Measurements from ENCODE around the gene TK2.

Gene TK2

GRCh38 chr16:66524601-66525164 is 25.2 kb downstream of the TK2 start:
- TF ChIP-seq MAX (IDR thresholded peaks at IDR 0.05) (no peak), CEBPB (IDR thresholded peaks at IDR 0.05) (no peak), USF1 (IDR thresholded peaks at IDR 0.05) (no peak), EP300 (IDR thresholded peaks at IDR 0.05; ENCODE audit: borderline replicate concordance) (no peak), ZBTB7A (IDR thresholded peaks at IDR 0.05; ENCODE audit: low read depth) (no peak), RAD21 (IDR thresholded peaks at IDR 0.05; ENCODE audit: low read depth) (no peak), REST (IDR thresholded peaks at IDR 0.05; ENCODE audit: low read depth) (no peak), CREB1 (IDR thresholded peaks at IDR 0.05; ENCODE audit: low read depth) (no peak), NFIC (IDR thresholded peaks at IDR 0.05) (no peak), EGR1 (IDR thresholded peaks at IDR 0.05) (no peak), TEAD4 (IDR thresholded peaks at IDR 0.05) (no peak), YY1 (IDR thresholded peaks at IDR 0.05; ENCODE audit: low read depth) (no peak), TCF12 (IDR thresholded peaks at IDR 0.05; ENCODE audit: low read depth) (no peak), FOXM1 (IDR thresholded peaks at IDR 0.05; ENCODE audit: borderline replicate concordance, low read depth) (no peak), TAF1 (IDR thresholded peaks at IDR 0.05; ENCODE audit: low read depth) (no peak)

GRCh38 chr16:66523861-66524354 is 26.0 kb downstream of the TK2 start:
- no peak for TF ChIP-seq REST (IDR thresholded peaks at IDR 0.05; ENCODE audit: low read depth)

DNA sequence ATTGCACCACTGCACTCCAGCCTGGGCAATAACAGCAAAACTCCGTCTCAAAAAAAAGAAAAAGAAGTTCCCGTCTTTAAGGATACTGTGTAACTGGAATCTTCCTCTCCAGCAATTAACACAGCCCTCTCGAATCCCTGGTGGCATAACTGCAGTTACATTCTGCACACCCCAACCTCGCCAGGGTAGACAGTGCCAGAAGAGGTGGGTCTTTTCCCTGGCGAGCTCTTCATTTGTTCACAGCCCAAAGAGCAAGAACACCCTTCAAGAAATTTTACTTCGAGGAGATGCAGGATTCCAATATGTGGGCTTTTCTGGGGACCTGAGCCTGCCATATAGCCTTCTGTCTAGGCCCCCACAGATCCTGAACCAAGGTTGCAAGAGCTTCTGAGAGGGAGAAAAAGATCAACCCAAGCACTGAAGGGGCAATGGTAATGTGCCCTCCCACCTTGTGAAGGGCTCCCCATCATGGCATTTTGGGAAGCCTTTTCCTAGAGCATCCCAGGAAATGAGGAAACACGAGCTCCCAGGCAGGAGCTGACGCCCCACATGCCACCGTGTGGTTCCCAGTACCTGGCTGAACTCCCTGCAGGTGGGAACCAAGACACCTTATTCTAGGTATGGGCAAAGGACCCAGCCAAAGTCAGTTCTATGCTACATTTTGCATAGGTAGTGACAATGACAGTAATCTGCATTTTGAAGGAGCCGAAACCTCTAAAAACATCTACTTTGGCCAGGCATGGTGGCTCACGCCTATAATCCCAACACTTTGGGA is 26.9 kb downstream of the TK2 start:
- no peak for TF ChIP-seq CEBPB (IDR thresholded peaks at IDR 0.05)
- no peak for TF ChIP-seq REST (IDR thresholded peaks at IDR 0.05; ENCODE audit: low read depth)
- no peak for TF ChIP-seq YY1 (IDR thresholded peaks at IDR 0.05; ENCODE audit: low read depth)
- TF ChIP-seq RAD21 (IDR thresholded peaks at IDR 0.05; ENCODE audit: low read depth): no peak
- no peak for TF ChIP-seq ZBTB7A (IDR thresholded peaks at IDR 0.05; ENCODE audit: low read depth)
- no peak for TF ChIP-seq NFIC (IDR thresholded peaks at IDR 0.05)
- TF ChIP-seq FOXM1 (IDR thresholded peaks at IDR 0.05; ENCODE audit: borderline replicate concordance, low read depth): no peak
- TF ChIP-seq EGR1 (IDR thresholded peaks at IDR 0.05): no peak
- no peak for TF ChIP-seq TEAD4 (IDR thresholded peaks at IDR 0.05)
- no peak for TF ChIP-seq USF1 (IDR thresholded peaks at IDR 0.05)
- TF ChIP-seq EP300 (IDR thresholded peaks at IDR 0.05; ENCODE audit: borderline replicate concordance): no peak
- TF ChIP-seq MAX (IDR thresholded peaks at IDR 0.05): no peak
- TF ChIP-seq CREB1 (IDR thresholded peaks at IDR 0.05; ENCODE audit: low read depth): no peak
- TF ChIP-seq TAF1 (IDR thresholded peaks at IDR 0.05; ENCODE audit: low read depth): no peak
- no peak for TF ChIP-seq TCF12 (IDR thresholded peaks at IDR 0.05; ENCODE audit: low read depth)

Data from Ishikawa (cell line).